ENCODE measurements around the gene CDO1. TPM values are rescaled to one million over a fixed set of nuclear protein-coding genes. Genes with fewer than 3 reads are reported as not detected.
A peak's percentile ranks its signal among the peaks of the same experiment; 100 is the strongest.

CDO1 gene
- total RNA-seq, 1 donor = 7.0 TPM

DNA sequence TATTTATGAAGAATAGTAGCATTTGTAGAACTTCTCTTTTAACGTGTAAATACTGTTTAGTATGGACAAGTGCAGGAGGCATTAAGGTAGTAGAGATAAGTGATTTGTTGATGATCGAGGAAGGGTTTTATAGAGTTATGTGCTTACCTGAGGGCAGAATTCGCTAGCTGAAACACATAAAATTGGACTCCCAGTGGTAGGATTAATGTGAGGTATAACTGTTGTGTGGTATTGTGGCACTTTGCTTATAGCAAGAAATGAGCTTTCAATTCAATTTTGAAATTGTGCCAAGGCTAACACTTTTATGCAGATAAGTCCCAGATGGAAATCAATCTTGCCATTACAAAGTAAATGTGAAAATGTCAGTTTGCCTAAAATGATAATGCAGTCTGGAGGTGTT lies 26.5 kb upstream of the CDO1 start:
- no peak for TF ChIP-seq CTCF (IDR thresholded peaks at IDR 0.05; ENCODE audit: insufficient read depth, low read length)
- H3K4me3 ChIP-seq (ENCODE audit: low read depth, low read length) = peak overlapping the region; percentile 89
- no peak for DNase-seq (ENCODE audit: low read depth)

DNA sequence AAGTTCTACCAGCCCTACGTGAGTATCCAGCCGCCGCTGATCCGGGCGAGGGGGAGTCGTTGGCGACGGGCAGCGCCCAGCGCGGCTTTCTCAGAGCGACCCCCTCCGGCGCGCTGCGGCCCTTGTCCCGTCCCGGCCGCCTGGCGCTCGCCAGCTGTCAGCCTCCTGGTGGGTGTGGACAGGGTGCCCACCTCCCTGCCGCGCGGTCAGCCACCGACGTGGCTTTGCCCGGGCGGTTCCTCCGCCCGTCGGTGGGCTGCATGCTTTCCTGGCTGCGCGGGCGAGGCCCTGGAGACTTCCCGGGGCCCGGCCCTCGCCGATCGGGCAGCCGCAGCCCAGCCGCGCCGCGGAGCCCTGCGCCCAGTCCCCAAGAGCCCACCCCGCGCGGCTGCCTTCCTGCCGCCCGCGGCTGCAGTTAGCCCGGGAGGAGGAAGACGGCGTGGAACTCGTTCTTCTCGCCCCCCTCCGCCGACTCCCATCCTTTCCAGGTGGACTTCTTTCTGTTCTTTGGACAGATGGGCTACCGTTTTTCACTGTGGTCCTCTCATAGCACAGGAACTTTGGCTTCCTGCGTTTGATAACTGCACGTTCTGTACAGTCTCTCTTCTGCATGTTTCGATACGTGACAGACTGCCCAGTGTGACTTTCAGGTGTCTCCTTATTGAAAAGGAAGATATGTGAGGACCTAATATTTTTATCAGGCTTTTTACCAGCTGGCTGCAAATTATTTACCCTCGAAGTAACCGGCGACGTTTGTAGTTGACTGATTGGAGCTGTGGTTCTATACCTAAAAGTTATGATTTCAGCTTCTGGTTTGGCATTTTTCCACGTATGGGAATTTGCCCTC lies 25.9 kb upstream of the CDO1 start:
- TF ChIP-seq CTCF (IDR thresholded peaks at IDR 0.05; ENCODE audit: insufficient read depth, low read length) = no peak
- no peak for DNase-seq (ENCODE audit: low read depth)
- peak overlapping the region; percentile 89 for H3K4me3 ChIP-seq (ENCODE audit: low read depth, low read length)

DNA sequence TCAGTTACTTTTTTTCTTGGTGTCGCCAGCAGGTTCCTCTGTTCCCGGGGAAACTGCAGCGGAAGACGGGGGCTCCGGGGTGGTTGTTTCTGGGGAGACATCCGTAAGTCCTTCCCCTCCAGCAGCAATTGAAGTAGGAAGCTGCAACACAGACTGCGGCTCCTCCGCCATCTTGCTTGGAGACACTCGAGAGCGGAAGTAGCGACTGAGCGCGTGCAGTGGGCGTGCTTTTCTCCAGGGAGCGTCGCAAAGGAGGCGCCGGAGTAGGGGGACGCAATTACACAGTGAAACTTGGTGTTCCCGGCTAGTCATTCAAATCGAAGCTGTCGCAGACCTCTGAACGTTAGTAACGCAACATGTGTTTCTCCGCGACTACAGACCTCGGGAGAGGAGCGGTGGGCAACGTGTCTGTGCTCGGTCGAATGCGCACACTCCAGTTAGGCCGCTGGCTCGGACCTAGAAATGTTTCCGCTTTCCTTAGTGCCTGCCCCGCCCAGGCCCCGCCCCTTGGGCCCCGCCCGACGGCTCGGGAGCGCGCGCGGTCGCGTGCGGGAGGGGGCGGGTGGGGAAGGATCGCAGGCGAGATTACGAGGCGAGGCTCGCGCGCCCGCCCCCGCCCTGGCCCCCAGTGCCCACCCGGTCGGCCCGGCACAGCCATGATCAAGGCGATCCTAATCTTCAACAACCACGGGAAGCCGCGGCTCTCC lies 25.1 kb upstream of the CDO1 start, which contains the start of the genes AP3S1 and ATG12:
AP3S1 (plus strand) TSS at position 554 of the 707 bp plus-strand sequence; CDS start at position 657, 103 bp downstream.
ATG12 (minus strand) TSS at position 184 of the 707 bp plus-strand sequence; CDS start at position 171, 13 bp downstream.
- no peak for TF ChIP-seq CTCF (IDR thresholded peaks at IDR 0.05; ENCODE audit: insufficient read depth, low read length)
- peak within 1 kb of the TSS; percentile 89 for H3K4me3 ChIP-seq (ENCODE audit: low read depth, low read length)
- peak; percentile 93 for DNase-seq (ENCODE audit: low read depth)

DNA sequence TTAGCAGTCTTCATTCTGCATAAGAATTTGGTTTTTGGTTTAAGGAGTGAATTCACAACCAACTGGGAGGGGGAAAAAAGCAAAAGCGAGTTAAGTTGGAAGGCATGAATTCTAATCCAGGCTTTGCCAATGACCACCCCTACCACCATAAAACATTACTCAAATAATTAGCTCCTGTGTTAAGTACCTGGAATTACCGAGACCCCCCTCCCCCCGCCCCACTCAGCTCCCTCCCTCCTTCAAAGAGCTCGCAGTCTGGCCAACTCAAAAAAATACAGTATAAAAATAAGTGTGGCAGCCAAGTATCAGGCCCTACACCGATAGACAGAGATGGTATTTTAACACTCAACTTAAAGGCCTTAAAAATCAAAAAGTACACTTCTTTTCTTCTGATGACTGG lies 24.4 kb upstream of the CDO1 start:
- H3K4me3 ChIP-seq (ENCODE audit: low read depth, low read length) = peak overlapping the region; percentile 89
- no peak for DNase-seq (ENCODE audit: low read depth)
- no peak for TF ChIP-seq CTCF (IDR thresholded peaks at IDR 0.05; ENCODE audit: insufficient read depth, low read length)

DNA sequence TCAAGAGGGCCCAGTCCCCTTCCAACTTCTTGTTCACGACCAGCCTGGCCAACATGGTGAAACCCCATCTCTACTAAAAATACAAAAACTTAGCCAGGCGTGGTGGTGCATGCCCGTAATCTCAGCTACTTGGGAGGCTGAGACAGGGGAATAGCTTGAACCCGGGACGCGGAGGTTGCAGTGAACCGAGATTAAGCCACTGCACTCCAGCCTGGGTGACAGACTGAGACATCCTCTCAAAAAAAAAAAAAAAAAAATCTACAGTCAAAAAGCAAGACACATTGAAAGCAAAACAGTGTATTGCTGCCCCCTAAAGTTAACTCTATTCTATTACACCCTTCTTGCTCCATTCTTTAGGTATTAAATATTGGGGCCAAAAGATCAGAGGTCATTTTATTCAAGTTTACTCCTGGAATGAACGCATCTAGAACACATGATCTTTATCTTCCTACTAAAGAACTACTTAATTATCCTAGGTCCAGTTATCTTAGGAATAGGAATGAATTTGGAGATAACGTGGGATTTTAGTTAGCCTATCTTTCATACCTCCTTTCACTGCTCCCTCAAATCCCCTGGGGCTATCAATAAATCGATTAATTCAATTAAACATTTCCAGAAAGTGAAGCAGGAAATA lies 22.5 kb upstream of the CDO1 start:
- DNase-seq (ENCODE audit: low read depth) = peak; percentile 76
- peak; percentile 66 for TF ChIP-seq CTCF (IDR thresholded peaks at IDR 0.05; ENCODE audit: insufficient read depth, low read length)
- peak overlapping the region; percentile 89 for H3K4me3 ChIP-seq (ENCODE audit: low read depth, low read length)

GRCh38 chr5:115835481-115835880 lies 19.0 kb upstream of the CDO1 start:
- no peak overlapping the region for H3K4me3 ChIP-seq (ENCODE audit: low read depth, low read length)
- no peak for TF ChIP-seq CTCF (IDR thresholded peaks at IDR 0.05; ENCODE audit: insufficient read depth, low read length)
- no peak for DNase-seq (ENCODE audit: low read depth)
